GM21723 (cell line): ENCODE results near the gene UPP1.
A peak's percentile ranks its signal among the peaks of the same experiment; 100 is the strongest.
"Not testable (repeated sequence)": the region's sequence is repeated elsewhere in the genome, so short reads cannot be mapped to it uniquely, and the experiment has no call there.

ENCODE experiments used
- ATAC-seq: cut with Tn5 transposase; IDR thresholded peaks from one replicate; pipeline ENCODE4 v1.9.1; 2021; ENCODE audit warnings: mild to moderate bottlenecking, moderate library complexity; ENCODE audit not compliant: unreplicated experiment

The UPP1 gene

DNA sequence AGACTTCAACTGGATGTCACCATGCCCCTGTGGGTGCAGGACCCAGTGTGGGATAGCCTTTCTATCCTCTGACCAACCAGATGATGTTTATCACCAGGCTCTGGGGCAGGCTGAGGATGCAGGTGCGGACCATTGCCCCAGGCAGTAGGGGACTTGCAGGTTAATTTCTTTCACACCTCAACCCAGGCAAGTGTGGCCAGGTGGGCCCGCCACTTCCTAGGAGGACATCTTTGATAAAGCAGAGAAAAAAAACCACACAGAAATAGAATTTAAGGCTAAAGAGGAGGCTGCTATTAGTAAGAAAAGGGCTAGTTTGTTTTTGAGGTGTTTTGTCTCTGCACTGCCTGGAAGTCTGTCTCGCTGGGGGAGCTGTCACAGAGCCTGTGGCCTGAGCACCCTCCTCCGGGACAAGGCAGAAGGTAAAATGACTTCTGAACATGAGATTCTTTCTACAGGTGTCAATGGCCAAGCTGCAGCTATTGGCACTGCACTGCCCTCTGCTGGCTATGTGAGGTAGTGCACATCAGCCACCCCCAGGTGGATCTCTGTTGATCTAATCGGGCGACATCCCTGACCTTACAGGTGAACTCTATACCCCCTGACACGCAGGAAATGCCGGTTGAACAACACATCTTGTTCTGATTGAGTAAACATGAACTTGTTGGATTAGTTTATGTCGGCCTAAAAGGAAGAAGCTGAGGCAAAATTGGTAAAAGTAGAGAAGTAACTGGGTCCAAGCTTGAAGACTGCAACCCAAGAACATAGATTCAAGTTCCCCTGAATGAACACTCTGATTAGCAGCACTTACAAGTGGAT lies 21.0 kb downstream of the UPP1 start:
- peak; percentile 95 for ATAC-seq

DNA sequence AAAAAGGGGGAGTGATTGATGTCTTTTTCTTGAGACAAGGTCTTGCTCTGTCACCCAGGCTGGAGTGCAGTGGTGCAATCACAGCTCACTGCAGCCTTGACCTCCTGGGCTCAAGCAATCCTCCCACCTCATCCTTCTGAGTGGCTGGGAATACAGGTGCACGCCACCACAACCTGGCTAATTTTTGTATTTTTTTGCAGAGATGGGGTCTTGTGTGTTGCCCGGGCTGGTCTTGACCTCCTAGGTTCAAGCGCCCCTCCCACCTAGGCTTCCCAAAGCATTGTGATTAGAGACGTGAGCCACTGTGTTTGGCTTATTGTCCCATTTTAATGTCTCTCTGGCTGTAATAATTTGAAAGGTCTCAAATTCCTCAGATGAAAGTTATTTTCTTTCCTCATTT lies 21.8 kb downstream of the UPP1 start:
- no peak for ATAC-seq

DNA sequence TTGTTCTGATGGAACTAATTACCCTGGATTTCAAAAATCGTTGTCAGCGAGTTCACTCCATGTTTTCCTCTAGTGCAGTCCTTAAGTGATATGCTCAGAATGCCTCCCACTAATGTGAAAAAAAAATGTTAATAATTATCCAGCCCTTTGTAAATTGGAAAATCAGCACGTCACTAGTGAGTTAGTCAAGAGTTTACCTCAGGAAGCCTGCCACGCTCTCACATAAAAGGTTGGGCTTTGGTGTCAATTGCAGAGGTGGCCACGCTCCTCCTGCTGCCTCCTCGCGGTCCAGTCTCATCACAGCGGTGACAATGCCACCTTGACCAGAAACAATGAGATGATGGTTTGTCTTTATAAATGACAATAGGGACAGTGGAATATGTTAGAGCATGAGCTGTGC lies 22.5 kb downstream of the UPP1 start:
- no peak for ATAC-seq

DNA sequence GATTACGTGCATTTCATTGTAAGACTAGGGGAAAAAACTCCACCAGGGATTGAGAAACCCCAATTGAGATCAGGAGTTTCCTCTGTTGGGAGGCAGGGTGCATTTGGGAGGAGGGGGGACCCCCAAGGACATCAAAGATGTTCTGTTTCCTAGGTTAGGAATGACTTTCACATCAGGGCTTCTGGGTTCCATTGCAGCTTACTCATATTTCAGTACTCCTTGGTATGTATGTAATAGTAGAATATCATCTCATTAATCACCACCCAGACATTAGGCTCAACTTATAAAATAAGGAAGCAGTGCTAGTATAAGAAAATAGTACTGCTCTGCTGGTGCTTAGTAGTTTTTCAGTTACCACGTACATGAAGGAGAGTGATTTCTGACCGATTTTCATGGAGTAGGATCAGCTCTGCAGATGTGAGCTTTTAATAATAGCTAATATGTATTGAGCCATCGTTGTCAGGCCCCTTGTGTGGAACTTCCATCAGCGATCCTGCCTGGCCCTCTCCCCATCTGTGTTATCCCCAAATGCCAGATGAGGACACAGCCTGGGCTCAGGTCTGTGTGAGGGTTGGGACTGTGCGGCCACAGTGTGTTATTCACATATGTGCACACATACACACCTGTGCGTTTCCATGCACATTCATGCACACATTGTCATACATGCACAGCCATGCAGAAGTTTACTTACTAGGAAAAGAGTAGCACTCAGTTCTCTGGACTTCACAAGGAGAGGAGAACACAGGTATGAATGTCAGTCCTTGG lies 23.5 kb downstream of the UPP1 start:
- no peak for ATAC-seq

DNA sequence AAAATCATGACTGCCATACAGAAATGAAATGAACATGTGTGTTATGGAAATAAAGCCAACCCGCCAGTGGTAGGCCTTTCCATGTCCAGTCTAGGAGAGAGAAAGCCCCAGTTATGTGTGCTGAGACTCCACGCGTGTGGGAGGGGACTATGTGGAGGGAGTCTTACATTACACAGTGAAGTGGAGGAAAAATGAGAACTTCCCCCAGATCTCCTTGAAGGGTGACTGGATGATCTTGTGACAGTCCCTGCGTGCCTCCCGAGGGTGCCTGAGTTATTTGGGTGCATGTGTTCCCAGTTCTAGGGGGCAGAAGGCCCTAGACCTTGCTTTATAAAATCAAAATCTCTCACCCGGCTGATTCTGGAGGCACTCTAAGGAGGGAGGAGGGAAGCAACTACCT lies 24.2 kb downstream of the UPP1 start:
- no peak for ATAC-seq

DNA sequence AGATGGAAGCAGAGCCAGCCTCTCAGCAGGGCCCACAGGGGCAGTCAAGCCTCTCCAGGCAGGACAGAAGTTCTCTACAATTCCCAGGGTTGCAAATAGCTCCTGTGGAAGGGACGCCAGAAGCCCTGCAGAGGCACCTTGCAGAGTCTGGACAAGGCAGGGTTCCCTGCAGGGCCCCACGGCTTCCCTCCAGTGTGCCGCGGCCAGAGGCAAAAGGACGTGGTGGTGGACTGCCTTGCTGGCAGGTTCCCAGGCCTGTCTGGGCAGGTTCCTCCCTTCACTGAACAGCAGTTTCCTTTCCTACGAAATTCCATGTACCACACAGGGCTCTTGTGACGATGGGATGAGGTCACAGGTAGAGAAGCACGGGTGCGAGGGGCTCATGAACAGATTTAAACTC lies 25.1 kb downstream of the UPP1 start:
- no peak for ATAC-seq

DNA sequence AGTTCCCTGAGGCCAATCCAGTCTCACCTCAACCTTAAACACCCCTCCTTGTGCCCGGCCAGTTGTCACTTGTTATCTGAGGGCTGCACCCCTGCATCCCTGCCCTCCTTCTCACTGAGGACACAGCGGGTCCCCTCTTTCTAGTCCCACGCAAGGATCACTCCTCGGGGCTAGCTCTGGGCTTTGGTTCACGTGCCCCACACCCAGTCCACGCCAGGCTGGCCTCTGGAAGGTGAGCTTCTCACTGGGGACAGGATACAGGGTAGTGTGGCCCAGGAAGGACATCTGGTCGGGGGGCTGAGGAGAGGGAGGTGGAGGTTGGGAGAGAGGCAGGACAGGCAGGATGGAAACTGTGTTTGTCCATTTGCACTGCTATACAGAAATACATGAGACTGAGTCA lies 25.5 kb downstream of the UPP1 start:
- ATAC-seq: no peak

DNA sequence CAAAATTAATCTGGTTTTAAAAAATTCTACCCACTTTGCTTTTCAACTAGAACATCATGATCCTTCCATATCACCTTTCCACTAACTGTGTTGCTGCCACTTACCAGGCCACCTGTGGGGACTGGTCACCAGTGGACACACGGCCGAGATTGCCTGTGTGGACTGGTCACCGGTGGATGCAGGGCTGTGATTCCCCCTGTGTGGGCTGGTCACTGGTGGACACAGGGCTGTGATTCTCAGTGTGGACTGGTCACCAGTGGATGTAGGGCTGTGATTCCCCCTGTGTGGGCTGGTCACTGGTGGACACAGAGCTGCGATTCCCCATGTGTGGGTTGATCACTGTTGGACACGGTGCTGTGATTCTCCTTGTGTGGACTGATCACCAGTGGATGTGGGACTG lies 27.0 kb downstream of the UPP1 start:
- no peak for ATAC-seq

DNA sequence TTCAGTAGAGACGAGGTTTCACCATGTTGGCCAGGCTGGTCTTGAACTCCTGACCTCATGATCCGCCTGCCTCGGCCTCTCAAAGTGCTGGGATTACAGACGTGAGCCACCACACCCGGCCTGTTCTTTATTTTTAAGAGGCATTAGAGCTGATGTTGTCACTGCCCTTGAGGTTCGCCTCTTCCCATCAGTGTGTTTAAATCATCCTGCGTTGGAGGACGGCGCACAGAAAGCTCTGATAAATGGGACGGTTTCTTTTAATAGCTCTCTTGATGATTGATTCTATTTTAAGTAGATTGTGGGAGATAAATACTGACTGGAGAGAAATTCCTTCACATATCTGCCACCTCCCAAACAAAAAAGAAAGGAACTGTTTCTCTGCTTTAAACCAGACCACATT lies 29.0 kb downstream of the UPP1 start:
- ATAC-seq: no peak

DNA sequence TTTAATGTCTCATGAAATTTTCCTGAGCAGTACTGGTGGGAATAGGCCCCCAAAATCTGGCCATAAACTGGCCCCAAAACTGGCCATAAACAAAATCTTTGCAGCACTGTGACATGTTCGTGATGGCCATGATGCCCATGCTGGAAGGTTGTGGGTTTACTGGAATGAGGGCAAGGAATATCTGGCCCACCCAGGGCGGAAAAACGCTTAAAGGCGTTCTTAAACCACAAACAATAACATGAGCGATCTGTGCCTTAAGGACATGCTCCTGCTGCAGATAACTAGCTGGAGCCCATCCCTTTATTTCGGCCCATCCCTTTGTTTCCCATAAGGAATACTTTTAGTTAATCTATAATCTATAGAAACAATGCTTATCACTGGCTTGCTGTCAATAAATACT lies 31.5 kb downstream of the UPP1 start:
- ATAC-seq: not testable (repeated sequence)

DNA sequence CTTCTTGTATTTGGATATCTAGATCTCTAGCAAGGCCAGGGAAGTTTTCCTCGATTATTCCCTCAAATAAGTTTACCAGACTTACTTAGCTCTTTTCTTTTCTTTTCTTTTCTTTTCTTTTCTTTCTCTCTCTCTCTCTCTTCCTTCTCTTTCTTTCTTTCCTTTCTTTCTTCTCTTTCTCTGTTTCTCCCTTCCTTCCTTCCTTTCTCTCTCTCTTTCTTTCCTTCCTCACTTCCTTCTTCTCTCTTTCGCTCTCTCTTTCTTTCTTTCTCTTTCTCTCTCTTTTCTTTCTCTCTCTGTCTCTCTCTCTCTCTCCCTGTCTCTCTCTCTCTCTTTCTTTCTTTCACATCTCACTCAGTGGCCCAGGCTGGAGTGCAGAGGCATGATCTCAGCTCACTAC lies 37.0 kb downstream of the UPP1 start:
- no peak for ATAC-seq

DNA sequence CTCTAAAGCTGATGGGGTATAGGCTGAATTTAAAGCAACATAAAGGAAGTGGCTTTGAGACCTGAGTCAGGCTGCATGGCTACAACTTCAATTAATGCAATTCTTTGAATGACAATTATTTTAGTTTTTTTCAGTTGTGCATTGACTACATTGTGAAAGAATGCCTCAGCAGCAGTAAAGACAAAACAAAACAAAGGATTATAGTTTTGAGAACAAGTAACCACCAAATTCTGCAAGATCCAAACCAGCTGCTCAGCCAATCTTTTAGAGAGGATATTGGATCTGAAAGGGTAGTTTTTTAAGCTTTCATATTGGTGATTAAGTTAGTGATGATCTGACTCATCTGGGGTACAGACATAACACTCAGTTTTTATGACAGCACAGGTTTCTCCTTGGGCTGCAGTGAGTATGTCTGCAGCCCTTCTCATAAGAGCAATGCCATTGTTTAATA lies 41.6 kb downstream of the UPP1 start:
- no peak for ATAC-seq

DNA sequence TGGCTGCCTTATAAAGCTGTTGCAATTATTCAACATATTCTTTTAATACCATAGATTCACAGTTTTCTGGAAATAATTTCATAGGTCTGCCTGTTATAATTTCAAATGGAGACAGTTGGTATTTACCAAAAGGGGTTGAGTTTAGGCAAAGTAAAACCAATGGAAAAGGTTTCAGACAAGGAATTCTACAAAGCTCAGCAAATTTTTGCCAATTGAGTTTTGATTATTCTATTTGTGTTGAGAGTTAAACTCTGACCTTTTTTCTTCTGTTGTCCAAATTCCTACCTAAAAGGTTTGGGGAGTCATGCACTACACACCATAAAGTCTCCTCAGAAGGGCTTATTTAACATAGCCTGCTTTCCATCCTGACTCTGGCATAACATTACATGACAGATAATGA lies 43.7 kb downstream of the UPP1 start:
- ATAC-seq: no peak

DNA sequence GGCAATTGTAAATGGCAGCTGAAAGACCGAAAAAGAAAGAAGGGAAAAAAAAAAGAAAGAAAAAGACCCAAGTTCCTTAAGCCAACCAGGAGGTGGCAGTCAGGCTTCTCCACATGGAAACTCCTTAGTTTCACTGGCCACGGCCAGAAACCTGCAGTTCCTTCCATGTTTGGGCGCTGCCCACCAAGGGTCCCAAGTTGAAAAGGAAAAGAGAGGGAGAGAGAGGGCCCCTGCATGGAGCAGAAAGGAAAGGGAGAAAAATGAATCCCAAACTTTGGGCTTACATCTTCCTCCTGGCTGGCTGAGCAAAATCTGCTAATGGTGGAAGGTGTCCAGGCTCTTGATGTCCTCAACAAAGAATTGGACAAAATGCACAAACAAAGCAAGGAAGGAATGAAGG lies 50.4 kb downstream of the UPP1 start:
- no peak for ATAC-seq

DNA sequence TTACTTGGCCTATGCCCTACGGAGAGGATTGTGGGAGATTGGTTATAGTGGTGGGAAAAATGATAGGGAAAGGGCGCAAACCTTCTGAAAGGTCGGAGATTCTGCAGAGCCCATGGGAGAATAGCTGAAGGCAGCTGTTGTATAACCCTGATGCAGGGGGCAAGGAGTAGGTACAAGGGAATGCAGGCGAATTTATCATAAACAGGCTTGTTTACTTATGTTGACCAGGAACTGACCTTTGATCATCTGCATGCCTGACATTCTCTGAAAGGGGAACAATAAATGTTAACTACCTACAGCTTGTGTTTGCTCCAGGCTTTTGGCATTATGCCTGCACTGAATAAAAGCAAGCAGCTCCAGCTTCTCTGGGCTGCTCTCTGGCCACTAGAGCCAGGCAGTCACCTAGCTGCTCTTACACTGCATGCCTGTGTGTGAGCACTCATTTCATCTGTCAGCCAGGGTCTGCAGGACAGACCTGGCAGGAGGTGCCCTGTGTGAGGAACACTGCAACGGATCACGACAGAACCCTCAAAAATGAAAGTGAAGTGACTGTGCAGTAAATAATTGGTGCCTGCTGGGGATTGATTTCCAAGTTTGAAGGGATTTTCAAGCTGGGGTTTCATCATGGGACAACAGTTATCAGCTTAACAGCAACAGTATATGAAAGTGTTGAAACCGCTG lies 51.1 kb downstream of the UPP1 start:
- ATAC-seq: no peak

DNA sequence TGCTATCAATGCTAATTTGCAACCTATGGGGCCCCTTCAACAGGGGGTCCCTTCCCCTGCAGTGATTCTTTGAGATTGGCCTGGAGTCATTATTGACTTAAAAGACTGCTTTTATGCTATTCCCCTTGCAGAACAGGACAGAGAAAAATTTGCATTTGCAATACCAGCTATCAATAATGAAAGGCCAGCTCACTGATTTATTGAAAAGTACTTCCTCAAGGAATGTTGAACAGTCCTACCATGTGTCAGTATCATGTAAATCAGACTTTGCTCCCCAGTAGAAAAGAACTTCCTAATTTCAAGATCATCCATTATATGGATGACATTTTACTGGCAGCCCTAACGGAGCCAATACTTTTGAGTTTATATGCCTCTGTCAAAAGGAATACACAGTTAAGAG lies 52.5 kb downstream of the UPP1 start:
- no peak for ATAC-seq

DNA sequence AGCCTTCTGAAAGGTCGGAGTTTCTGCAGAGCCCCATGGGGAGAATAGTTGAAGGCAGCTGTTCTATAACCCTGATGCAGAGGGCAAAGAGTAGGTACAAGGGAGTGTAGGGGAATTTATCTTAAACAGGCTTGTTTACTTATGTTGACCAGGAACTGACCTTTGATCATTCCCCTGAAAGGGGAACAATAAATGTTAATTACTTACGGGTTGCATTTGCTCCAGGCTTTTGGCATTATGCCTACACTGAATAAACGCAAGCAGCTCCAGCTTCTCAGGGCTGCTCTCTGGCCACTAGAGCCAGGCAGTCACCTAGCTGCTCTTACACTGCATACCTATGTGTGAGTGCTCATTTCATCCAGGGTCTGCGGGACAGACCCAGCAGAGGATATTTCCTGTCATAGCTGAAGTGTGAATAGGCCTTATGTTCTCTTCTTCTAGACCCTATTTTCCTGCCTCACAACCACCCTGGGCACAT lies 55.3 kb downstream of the UPP1 start:
- no peak for ATAC-seq

DNA sequence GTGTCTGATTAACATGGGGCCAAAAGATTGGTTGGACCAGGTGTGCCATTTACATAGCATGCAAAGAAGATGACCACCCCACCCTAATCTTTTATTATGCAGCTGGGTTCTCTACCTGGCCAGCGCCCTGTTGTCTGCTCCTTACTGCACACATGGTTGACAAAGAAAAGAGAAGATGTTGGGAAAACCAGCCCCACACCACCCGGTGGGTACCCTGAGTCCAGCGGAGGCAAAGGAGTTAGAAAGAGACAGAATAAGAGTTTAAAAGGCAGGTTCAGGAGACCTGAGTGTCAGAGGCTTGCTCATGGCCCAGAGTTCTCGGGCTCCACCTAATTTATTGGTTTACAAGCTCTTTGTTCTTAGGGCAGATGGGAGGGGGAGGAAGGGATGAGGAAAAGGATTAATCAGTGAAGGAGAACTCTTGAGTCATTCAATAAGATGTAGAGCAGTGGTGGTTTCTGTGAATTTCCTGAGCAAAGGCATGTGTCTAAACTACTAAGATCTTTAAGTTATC lies 58.1 kb downstream of the UPP1 start:
- no peak for ATAC-seq

DNA sequence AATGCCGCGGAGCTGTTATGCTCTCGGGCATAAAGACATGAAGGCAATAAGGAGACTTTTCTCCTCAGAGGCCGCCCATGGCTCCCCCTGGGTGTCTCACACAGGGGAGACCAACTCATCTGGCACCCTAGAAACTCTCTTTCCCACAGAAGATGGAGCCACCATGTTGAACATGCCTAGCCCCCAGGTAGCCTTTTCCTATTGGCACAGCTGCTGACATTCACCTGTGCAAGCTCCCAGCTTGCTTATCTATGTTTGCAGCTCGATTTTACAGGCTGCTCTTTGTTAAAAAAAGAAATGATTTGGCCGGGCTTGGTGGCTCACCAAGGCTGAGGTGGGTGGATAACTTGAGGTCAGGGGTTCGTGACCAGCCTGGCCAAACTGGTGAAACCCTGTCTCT lies 58.6 kb downstream of the UPP1 start:
- not testable (repeated sequence) for ATAC-seq

DNA sequence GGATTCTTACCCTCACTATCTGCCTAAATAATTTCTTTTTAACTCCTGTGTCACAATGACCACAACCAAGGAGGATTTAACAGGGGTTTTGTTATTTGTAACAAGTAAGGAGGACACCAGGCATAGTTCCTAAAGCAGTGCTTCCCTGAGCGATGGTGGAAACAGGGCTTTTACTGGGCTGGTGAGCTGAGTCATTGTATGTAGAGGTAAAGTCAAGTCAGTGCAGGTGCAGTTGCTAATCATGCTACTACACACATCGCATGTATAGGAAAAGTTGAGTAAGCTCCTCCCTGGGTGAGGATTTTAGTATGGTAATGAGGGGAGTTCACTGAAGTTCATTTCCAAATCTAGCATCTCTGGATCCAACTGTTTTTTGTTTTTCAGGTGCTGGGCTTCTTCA lies 59.2 kb downstream of the UPP1 start:
- no peak for ATAC-seq

DNA sequence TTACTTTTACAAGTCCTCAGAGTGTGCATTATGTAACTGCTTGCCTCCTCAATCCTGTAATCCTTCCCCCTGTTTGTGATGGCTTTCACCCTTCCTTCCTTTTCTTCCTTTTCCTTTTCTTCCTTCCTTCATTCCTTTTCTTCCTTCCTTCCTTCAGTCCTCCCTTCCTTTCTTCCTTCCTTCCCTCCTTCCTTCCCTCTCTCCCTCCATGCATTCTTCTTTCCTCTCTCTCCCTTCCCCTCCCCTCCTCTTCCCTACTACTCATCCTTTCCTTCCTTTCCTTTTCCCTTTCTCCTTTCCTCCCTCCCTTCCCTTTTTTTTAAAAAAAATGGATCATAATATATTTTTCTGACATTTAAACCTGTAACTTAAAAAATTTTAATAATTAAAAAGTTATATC lies 60.0 kb downstream of the UPP1 start:
- no peak for ATAC-seq
